NCI-H1092 treated with DMSO at 0.1 percent for 48 hours (cell line): ENCODE results near the gene PXMP2.
"Not testable (repeated sequence)": the region's sequence is repeated elsewhere in the genome, so short reads cannot be mapped to it uniquely, and the experiment has no call there.

Source experiments
- DNase-seq: peaks from one replicate; lab custom pipeline; 2025; lab: John Stamatoyannopoulos, UW

Gene PXMP2

GRCh38 chr12:132753670-132754069 lies 66.3 kb downstream of the PXMP2 start:
- not testable (repeated sequence) for DNase-seq

- no peak for DNase-seq
Measured at GRCh38 chr12:132754160-132754932, 67.0 kb downstream of the PXMP2 start.
